Stimulated activated CD8-positive, alpha-beta memory T cell treated with anti-CD3 and anti-CD28 coated beads, Interleukin-12 subunit alpha, Interleukin-12 subunit beta, amount 100 ng/mL, for 1 hour (primary cell): ENCODE data around the gene PVR.
"Not testable (repeated sequence)": the region's sequence is repeated elsewhere in the genome, so short reads cannot be mapped to it uniquely, and the experiment has no call there.

Experiments used
- DNase-seq: peaks from one replicate; pipeline ENCODE4 v3.0.0-alpha.2; 2020; ENCODE audit warnings: low read depth

Gene PVR

DNA sequence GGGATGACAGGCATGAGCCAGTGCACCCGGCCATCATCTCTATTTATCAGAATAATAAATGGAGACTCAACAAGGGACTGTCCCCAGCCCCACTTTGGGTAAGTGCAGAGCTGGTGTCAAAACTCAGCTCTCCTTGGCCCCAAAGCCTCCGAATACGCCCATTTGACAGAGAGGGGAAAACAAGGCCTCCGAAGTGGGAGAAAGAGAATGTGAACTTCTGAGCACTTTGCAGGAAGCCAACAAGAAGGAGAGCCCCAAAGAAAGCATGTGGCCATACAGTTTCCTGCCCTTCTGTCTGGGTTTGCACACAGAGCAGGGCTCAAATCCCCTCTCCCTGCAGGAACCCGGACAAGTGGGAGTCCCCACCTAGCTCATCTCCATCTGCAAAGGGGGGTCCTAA lies 56.8 kb downstream of the PVR start:
- no peak for DNase-seq

DNA sequence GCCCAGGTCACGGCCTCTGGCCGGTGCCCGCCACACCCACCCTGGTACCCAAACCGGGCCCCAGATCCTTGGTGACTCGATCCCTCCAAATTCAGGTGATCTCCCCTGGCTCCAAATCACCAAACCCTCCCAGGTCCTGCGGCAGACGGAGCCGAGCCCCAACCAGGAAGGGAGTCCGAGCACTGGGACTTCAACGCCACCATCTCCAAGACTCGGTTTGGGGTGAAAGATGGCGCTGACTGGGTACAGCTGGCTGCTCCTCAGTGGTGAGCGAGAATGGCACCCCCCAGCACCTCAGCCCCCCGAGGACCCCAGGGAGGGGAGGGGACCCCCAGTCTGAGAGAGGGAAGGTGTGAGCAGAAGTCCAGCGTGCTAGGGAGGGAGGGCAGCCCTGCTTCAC lies 57.5 kb downstream of the PVR start:
- no peak for DNase-seq

GRCh38 chr19:44702551-44703176 lies 59.0 kb downstream of the PVR start:
- DNase-seq, result no peak

DNA sequence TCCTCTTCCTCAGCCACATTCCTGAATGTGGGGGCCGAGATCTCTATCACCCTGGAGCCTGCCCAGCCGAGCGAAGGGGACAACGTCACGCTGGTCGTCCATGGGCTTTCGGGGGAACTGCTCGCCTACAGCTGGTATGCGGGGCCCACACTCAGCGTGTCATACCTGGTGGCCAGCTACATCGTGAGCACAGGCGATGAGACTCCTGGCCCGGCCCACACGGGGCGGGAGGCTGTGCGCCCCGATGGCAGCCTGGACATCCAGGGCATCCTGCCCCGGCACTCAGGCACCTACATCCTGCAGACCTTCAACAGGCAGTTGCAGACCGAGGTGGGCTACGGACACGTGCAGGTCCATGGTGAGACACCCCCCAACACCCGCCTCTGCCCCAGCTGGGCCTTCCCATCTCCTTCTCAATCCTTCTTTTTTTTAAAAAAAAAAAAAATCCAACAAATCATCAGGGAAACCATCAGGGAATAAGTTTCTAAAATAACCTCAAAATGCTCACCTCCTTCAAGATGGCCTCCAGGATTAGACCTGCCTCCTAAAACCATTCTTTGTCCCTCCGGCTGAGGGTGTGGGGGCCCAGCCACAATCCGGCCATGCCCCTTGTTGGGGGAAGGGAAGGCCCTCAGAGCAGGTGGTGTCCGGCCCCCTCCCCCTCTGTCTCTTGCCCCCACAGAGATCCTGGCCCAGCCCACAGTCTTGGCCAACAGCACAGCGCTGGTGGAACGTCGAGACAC lies 59.8 kb downstream of the PVR start:
- no peak for DNase-seq

DNA sequence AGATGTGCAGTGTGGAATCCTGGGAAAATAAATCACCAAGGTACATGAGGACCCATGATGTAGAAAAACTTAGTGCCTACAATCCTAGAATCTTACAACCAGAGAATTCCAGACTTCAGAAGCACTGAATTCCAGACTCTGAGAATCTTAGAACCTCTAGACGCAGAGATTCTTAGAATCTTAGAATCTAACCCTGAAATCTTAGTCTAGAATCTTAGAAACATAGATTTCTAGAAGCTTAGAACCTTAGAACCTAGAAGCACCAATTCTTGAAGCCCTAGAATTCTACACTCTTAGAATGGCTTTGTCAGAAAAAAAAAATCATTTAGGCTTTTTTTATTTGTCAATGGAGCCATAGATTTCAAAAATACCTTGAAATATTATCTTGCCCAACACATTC lies 61.3 kb downstream of the PVR start:
- no peak for DNase-seq

GRCh38 chr19:44705502-44706010 lies 61.8 kb downstream of the PVR start:
- DNase-seq, result no peak

GRCh38 chr19:44706506-44707236 lies 63.0 kb downstream of the PVR start:
- DNase-seq, result no peak

GRCh38 chr19:44707794-44708193 lies 64.1 kb downstream of the PVR start:
- DNase-seq, result no peak

DNA sequence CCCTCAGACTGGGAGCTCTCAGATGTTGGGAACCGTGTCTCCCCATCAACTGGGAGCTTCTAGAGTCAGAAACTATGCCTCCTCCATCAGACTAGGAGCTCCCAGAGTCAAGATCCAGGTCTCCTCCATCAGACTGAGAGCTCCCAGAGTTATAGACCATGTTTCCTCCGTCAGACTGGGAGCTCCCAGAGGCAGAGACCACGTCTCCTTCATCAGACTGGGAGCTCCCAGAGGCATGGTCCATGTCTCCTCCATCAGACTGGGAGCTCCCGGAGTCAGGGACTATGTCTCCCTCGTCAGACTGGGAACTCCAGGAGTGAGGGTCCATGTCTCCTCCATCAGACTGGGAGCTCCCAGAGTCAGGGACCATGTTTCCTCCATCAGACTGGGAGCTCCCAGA lies 65.2 kb downstream of the PVR start:
- no peak for DNase-seq

GRCh38 chr19:44709434-44710266 lies 65.9 kb downstream of the PVR start:
- not testable (repeated sequence) for DNase-seq

DNA sequence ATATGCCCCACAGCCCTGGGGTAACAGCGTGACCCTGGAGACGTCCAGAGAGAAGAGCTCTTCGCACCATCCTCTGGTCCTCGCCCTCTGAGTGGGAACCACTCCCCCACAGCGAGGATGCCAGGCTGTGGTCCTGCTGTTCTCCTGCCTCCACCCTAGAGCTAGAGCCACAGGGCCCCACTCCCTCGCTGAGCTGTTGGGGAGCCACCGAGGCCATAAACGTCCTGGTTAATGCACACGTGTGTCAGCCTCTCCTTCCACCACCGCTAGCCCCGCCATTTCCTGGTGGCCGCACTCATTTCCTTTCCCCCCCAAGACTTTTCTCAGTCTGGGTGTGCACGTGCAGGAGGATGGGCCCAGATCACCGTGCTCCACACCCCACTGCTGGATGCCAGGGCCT lies 66.8 kb downstream of the PVR start:
- no peak for DNase-seq

DNA sequence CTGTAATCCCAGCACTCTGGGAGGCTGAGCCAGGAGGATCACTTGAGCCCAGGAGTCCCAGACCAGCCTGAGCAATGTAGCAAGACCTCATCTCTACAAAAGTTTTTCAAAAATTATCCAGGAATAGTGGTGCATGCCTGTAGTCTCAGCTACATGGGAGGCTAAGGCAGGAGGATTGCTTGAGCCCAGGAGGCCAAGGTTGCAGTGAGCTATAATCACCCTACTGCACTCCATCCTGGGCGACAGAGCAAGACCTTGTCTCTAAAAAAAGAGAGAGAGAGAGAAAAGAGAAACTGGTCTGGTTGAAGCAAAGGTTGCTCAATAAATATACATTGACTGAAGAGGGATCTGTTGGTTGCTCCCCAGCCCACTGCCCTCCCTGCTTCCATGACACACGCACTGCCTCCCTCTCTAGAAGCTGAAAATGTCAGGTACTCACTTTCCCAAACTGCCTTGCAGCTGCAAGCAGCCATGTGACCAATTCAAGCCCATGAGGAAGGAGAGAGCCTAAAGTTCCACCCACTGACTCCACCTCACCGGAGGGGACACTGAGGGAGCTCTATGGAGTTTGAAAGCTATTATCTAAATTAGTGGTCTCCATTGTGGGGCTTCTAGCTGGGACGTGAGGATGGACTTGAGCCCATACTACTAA lies 69.3 kb downstream of the PVR start:
- no peak for DNase-seq
